Measurements from ENCODE around the gene MAST4. TPM values are rescaled to one million over a fixed set of nuclear protein-coding genes. Genes with fewer than 3 reads are reported as not detected.

Gene MAST4
- total RNA-seq, 1 donor from 2014 or later, result 55.2 TPM

DNA sequence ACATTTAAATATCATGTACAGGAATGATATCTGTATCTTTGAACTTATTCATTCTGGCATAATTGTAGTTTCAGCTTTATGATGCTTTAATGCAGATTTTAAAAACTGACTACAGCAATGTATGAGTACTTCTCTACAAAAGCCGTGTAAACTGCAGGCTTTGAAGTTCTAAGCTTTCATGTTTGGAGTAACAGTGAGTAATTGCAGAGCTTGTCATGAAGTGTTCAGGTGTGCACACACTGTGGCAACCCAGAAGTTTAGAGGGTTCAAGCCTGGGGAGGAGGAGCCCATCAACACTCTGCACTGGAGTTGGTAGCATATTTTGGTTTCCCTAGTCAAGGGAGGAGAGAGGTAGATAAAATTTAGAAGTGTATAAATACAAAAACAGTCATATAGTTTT lies 469.5 kb downstream of the MAST4 start:
- Histone ChIP-seq H3K4me3 (no peak overlapping the region), H3K9me3 (no peaks in the 10 kb centered on the region), H3K27me3 (no peaks in the 10 kb centered on the region), H3K27ac (no peak overlapping the region), H3K36me3 (no peaks in the 10 kb centered on the region), H3K4me1 (peaks cover 0 to 2% of the 10 kb centered on the region in 2 donors)
- no peak for DNase-seq (ENCODE audit: low spot score in 2 of 2)
- intact Hi-C loops (cut with DNase I), result no loop called here
- TF ChIP-seq CTCF (IDR thresholded peaks at IDR 0.05), result no peak

DNA sequence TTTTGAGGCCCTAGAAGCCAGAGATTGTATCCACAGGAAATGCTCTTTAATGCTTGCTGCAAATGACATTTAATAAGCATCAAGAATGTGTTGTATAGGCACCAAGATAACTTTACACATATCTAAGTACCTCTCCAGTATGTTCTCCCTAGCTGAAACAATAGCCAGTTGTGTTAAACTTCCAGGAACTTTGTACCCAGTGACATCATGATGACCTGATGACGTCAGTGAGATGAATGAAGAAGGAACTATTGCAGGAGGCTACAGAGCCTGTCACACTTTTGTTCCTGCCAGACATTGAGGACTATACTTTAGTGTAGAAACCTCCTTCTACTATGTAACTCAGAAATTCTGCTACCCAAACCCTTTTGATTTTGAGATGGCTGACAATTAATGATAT lies 470.6 kb downstream of the MAST4 start:
- no peak for DNase-seq (ENCODE audit: low spot score in 2 of 2)
- H3K4me1 ChIP-seq, result peaks cover 0 to 2% of the 10 kb centered on the region in 2 donors
- TF ChIP-seq CTCF (IDR thresholded peaks at IDR 0.05), result no peak

DNA sequence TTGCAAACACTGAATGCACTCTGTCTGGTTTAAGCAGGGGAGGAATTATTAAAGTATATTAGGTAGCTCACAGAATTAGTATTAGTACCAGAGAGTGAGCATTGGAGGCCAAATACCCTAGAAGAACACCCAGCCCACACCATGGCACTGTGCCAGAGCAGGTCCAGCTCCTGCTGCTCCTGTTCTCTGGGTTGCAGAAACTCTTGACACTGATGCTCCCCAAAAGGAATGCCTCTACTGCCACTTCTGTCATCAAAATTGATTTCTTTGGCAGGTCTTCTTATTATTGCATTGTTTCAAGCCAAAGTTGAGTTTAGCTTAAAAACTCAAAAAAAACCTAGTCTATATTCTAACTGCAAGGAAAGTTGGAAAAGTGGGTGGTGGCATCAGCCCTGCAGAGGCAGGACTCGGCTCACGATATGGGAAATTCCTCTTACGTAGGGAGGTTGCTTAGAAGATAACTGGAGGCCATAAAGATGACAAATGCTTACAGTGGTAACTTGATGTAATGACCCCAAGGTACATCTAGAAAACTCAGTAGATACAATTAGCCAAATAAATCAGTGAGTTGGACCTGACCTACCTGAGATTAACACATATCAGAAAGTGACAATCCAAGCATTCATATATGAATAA lies 477.0 kb downstream of the MAST4 start:
- no peak for TF ChIP-seq CTCF (IDR thresholded peaks at IDR 0.05)
- Histone ChIP-seq H3K36me3 (no peaks in the 10 kb centered on the region), H3K4me3 (no peak overlapping the region), H3K27me3 (no peaks in the 10 kb centered on the region), H3K9me3 (no peaks in the 10 kb centered on the region), H3K4me1 (no peaks in the 10 kb centered on the region), H3K27ac (no peak overlapping the region)
- DNase-seq (ENCODE audit: low spot score in 2 of 2), result no peak
- intact Hi-C loops (cut with DNase I), result no loop called here

More for the DNA sequence above, 470.6 kb downstream of the MAST4 start:
- Histone ChIP-seq H3K4me3 (no peak overlapping the region), H3K9me3 (no peaks in the 10 kb centered on the region), H3K27me3 (no peaks in the 10 kb centered on the region), H3K36me3 (no peaks in the 10 kb centered on the region), H3K27ac (no peak overlapping the region)
- intact Hi-C loops (cut with DNase I), result no loop called here

DNA sequence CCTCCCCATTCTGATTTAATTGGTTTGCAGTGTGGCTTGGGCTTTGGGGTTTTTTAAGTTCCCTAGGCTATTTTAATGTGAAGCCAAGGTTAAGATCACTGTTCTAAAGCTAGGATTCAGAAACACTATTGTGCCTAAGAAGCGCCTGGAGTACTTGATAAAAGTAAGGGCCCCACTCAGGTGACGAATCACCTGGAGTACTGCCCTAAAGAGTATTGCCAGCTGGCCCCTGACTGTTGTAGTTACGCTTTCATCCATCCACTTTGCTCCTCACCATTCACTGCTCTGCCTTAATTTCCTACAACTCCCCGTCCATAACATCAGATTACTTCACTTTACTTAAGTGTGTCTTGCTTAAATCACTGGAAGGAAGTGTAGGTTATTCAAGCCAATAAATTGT lies 481.1 kb downstream of the MAST4 start:
- H3K4me1 ChIP-seq, result no peaks in the 10 kb centered on the region
- no peak overlapping the region for H3K4me3 ChIP-seq
- no peak overlapping the region for H3K27ac ChIP-seq
- no peak for TF ChIP-seq CTCF (IDR thresholded peaks at IDR 0.05)
- DNase-seq (ENCODE audit: low spot score in 2 of 2), result no peak
- H3K9me3 ChIP-seq, result no peaks in the 10 kb centered on the region
- intact Hi-C loops (cut with DNase I), result no loop called here
- H3K36me3 ChIP-seq, result no peaks in the 10 kb centered on the region
- no peaks in the 10 kb centered on the region for H3K27me3 ChIP-seq

DNA sequence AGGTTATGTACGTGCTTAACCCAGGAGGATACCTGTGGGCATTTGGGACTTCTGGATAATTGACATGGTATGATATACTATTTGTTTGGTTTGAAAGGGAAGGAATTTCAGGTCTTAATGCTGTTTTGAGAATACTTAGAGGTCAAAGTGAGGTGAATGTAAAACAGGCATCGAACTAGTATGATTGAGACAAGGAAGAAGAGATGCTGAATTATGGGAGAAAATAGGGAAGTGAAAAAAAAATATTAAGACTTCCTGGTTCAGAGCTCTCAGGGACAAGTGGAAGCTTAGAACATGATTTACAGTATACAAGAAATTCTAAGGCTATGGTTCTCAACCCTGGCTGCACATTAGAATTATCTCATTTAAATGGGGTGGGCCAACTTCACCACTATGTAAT lies 485.1 kb downstream of the MAST4 start:
- no peak overlapping the region for H3K4me3 ChIP-seq
- no peak overlapping the region for H3K27ac ChIP-seq
- H3K9me3 ChIP-seq, result no peaks in the 10 kb centered on the region
- H3K4me1 ChIP-seq, result no peaks in the 10 kb centered on the region
- DNase-seq (ENCODE audit: low spot score in 2 of 2), result no peak
- no peaks in the 10 kb centered on the region for H3K36me3 ChIP-seq
- intact Hi-C loops (cut with DNase I), result no loop called here
- no peak for TF ChIP-seq CTCF (IDR thresholded peaks at IDR 0.05)
- no peaks in the 10 kb centered on the region for H3K27me3 ChIP-seq

DNA sequence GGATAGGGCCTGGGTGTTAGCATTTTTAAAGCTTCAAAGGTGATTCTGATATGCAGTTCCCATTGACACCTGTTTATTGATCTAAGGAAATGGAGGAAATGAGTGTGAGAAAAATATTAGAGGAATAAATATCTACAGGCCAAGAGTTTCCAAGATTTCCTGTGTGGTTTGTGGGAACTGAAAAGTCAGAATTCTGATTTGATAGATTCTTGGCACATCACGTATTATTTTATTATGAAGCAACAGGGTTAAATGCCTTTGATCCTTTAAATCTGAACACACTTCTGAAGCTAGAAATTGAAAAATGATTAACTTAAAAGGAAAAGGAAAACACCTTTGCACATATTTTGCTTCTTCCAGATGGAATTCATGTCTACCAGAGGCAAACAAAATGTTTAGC lies 486.7 kb downstream of the MAST4 start:
- Histone ChIP-seq H3K27me3 (no peaks in the 10 kb centered on the region), H3K4me1 (no peaks in the 10 kb centered on the region), H3K36me3 (no peaks in the 10 kb centered on the region), H3K9me3 (no peaks in the 10 kb centered on the region), H3K27ac (no peak overlapping the region), H3K4me3 (no peak overlapping the region)
- no peak for TF ChIP-seq CTCF (IDR thresholded peaks at IDR 0.05)
- DNase-seq (ENCODE audit: low spot score in 2 of 2), result no peak
- intact Hi-C loops (cut with DNase I), result no loop called here
